ENCODE data around the gene GPLD1.
"Not testable (repeated sequence)": the region's sequence is repeated elsewhere in the genome, so short reads cannot be mapped to it uniquely, and the experiment has no call there.

GPLD1 gene

GRCh38 chr6:24426729-24427446 is 62.5 kb downstream of the GPLD1 start:
- no peak for DNase-seq (ENCODE audit: low read depth, low spot score)
- H3K27ac ChIP-seq = no peak overlapping the region

- DNase-seq (ENCODE audit: low read depth, low spot score) = no peak
Measured at GRCh38 chr6:24425091-24425490, 64.3 kb downstream of the GPLD1 start.

GRCh38 chr6:24419526-24419925 is 69.9 kb downstream of the GPLD1 start:
- peak overlapping the region; percentile 46 for H3K27ac ChIP-seq
- no peak for DNase-seq (ENCODE audit: low read depth, low spot score)

More at GRCh38 chr6:24425091-24425490, 64.3 kb downstream of the GPLD1 start:
- no peak overlapping the region for H3K27ac ChIP-seq

GRCh38 chr6:24415753-24416152 is 73.6 kb downstream of the GPLD1 start:
- no peak overlapping the region for H3K27ac ChIP-seq
- no peak for DNase-seq (ENCODE audit: low read depth, low spot score)

- DNase-seq (ENCODE audit: low read depth, low spot score) = not testable (repeated sequence)
Measured at GRCh38 chr6:24414531-24414930, 74.8 kb downstream of the GPLD1 start.

GRCh38 chr6:24412294-24412693 is 77.1 kb downstream of the GPLD1 start:
- no peak for DNase-seq (ENCODE audit: low read depth, low spot score)
- H3K27ac ChIP-seq = no peak overlapping the region

More at GRCh38 chr6:24414531-24414930, 74.8 kb downstream of the GPLD1 start:
- not testable (repeated sequence) for H3K27ac ChIP-seq

- H3K27ac ChIP-seq = no peak overlapping the region
- no peak for DNase-seq (ENCODE audit: low read depth, low spot score)
Measured at GRCh38 chr6:24410622-24411021, 78.8 kb downstream of the GPLD1 start.

GRCh38 chr6:24408719-24409410 is 80.5 kb downstream of the GPLD1 start:
- no peak overlapping the region for H3K27ac ChIP-seq
- no peak for DNase-seq (ENCODE audit: low read depth, low spot score)

GRCh38 chr6:24405262-24405661 is 84.1 kb downstream of the GPLD1 start:
- DNase-seq (ENCODE audit: low read depth, low spot score) = no peak
- H3K27ac ChIP-seq = no peak overlapping the region

- H3K27ac ChIP-seq = peak overlapping the region; percentile 56
- DNase-seq (ENCODE audit: low read depth, low spot score) = no peak
Measured at GRCh38 chr6:24403501-24403824, 85.9 kb downstream of the GPLD1 start.

GRCh38 chr6:24402697-24403500 is 86.5 kb downstream of the GPLD1 start, which contains the start of gene MRS2:
Gene MRS2, plus strand, starts transcription at chr6:24402936. Its CDS starts 111 bp downstream, at chr6:24403047.
- peak within 1 kb of the TSS; percentile 56 for H3K27ac ChIP-seq
- peak; percentile 91 for DNase-seq (ENCODE audit: low read depth, low spot score)

- no peak for DNase-seq (ENCODE audit: low read depth, low spot score)
- H3K27ac ChIP-seq = peak overlapping the region; percentile 56
Measured at GRCh38 chr6:24401458-24401857, 87.9 kb downstream of the GPLD1 start.

GRCh38 chr6:24400045-24401039 is 89.0 kb downstream of the GPLD1 start:
- not testable (repeated sequence) for DNase-seq (ENCODE audit: low read depth, low spot score)
- peak overlapping the region; percentile 56 for H3K27ac ChIP-seq

- no peak overlapping the region for H3K27ac ChIP-seq
- no peak for DNase-seq (ENCODE audit: low read depth, low spot score)
Measured at GRCh38 chr6:24397631-24398030, 91.7 kb downstream of the GPLD1 start.

GRCh38 chr6:24396824-24397223 is 92.6 kb downstream of the GPLD1 start:
- DNase-seq (ENCODE audit: low read depth, low spot score) = no peak
- H3K27ac ChIP-seq = no peak overlapping the region

- H3K27ac ChIP-seq = peak overlapping the region; percentile 50
- DNase-seq (ENCODE audit: low read depth, low spot score) = peak; percentile 36
Measured at GRCh38 chr6:24394780-24395437, 94.5 kb downstream of the GPLD1 start.

- H3K27ac ChIP-seq = peak overlapping the region; percentile 50
- no peak for DNase-seq (ENCODE audit: low read depth, low spot score)
Measured at GRCh38 chr6:24394061-24394779, 95.2 kb downstream of the GPLD1 start.

GRCh38 chr6:24391756-24392405 is 97.5 kb downstream of the GPLD1 start:
- DNase-seq (ENCODE audit: low read depth, low spot score) = no peak
- H3K27ac ChIP-seq = no peak overlapping the region
